ENCODE data around the gene SPAG4.

GRCh38 chr20:35632539-35633115 lies 17.0 kb downstream of the SPAG4 start:
- TF ChIP-seq CTCF (conservative IDR thresholded peaks at IDR 0.05; ENCODE audit: low read depth, low read length) (no peak), EZH2 (IDR thresholded peaks at IDR 0.05; ENCODE audit: borderline replicate concordance, low read depth, low read length, poor library complexity, severe bottlenecking) (no peak)
